Measurements from ENCODE around the gene SNX33.

Gene SNX33

GRCh38 chr15:75672646-75673425 is 25.1 kb downstream of the SNX33 start:
- H3K9me3 ChIP-seq (ENCODE audit: insufficient read depth, low read depth, low read length): no peaks in the 10 kb centered on the region
- no peak overlapping the region for H2AFZ ChIP-seq (ENCODE audit: low read length)
- H3K4me2 ChIP-seq (ENCODE audit: low read depth, low read length, poor library complexity, severe bottlenecking): no peak overlapping the region
- H3K27me3 ChIP-seq (ENCODE audit: insufficient read depth, low read length, poor library complexity, severe bottlenecking): no peaks in the 10 kb centered on the region
- H3K4me3 ChIP-seq (ENCODE audit: low read length, poor library complexity, severe bottlenecking): no peak overlapping the region
- no peaks in the 10 kb centered on the region for H3K36me3 ChIP-seq (ENCODE audit: insufficient read depth, low read length)
- no peaks in the 10 kb centered on the region for H4K20me1 ChIP-seq (ENCODE audit: insufficient read depth, low read length, poor library complexity, severe bottlenecking)
- H3K4me1 ChIP-seq (ENCODE audit: insufficient read depth, low read length, poor library complexity, severe bottlenecking): no peaks in the 10 kb centered on the region
- H3K9me2 ChIP-seq (replicated peaks; ENCODE audit: low read depth, low read length): no peaks in the 10 kb centered on the region
- no peak overlapping the region for H3K9ac ChIP-seq (ENCODE audit: low read depth, low read length, poor library complexity, severe bottlenecking)
- TF ChIP-seq CTCF (conservative IDR thresholded peaks at IDR 0.05; ENCODE audit: low read length) (no peak), EZH2phosphoT487 (IDR thresholded peaks at IDR 0.05; ENCODE audit: borderline replicate concordance) (no peak)
- no peaks in the 10 kb centered on the region for H3F3A ChIP-seq (ENCODE audit: low read depth)
- no peaks in the 10 kb centered on the region for H3K79me2 ChIP-seq (ENCODE audit: insufficient read depth, low read length)

- Histone ChIP-seq H3K9me2 (replicated peaks; ENCODE audit: low read depth, low read length) (no peaks in the 10 kb centered on the region), H3K36me3 (ENCODE audit: insufficient read depth, low read length) (no peaks in the 10 kb centered on the region), H3K4me2 (ENCODE audit: low read depth, low read length, poor library complexity, severe bottlenecking) (no peak overlapping the region), H3K9ac (ENCODE audit: low read depth, low read length, poor library complexity, severe bottlenecking) (no peak overlapping the region), H3K4me1 (ENCODE audit: insufficient read depth, low read length, poor library complexity, severe bottlenecking) (no peaks in the 10 kb centered on the region), H3K4me3 (ENCODE audit: low read length, poor library complexity, severe bottlenecking) (no peak overlapping the region), H2AFZ (ENCODE audit: low read length) (no peak overlapping the region), H3F3A (ENCODE audit: low read depth) (no peaks in the 10 kb centered on the region), H3K79me2 (ENCODE audit: insufficient read depth, low read length) (no peaks in the 10 kb centered on the region), H3K9me3 (ENCODE audit: insufficient read depth, low read depth, low read length) (no peaks in the 10 kb centered on the region), H4K20me1 (ENCODE audit: insufficient read depth, low read length, poor library complexity, severe bottlenecking) (no peaks in the 10 kb centered on the region), H3K27me3 (ENCODE audit: insufficient read depth, low read length, poor library complexity, severe bottlenecking) (no peaks in the 10 kb centered on the region)
- TF ChIP-seq CTCF (conservative IDR thresholded peaks at IDR 0.05; ENCODE audit: low read length) (no peak), EZH2phosphoT487 (IDR thresholded peaks at IDR 0.05; ENCODE audit: borderline replicate concordance) (no peak)
Measured at GRCh38 chr15:75673426-75674235, 25.9 kb downstream of the SNX33 start.

GRCh38 chr15:75674366-75674765 is 26.7 kb downstream of the SNX33 start:
- Histone ChIP-seq H2AFZ (ENCODE audit: low read length) (no peak overlapping the region), H3K4me2 (ENCODE audit: low read depth, low read length, poor library complexity, severe bottlenecking) (no peak overlapping the region), H3K4me1 (ENCODE audit: insufficient read depth, low read length, poor library complexity, severe bottlenecking) (no peaks in the 10 kb centered on the region), H3K9ac (ENCODE audit: low read depth, low read length, poor library complexity, severe bottlenecking) (no peak overlapping the region), H3K9me2 (replicated peaks; ENCODE audit: low read depth, low read length) (no peaks in the 10 kb centered on the region), H3K9me3 (ENCODE audit: insufficient read depth, low read depth, low read length) (no peaks in the 10 kb centered on the region), H3K27me3 (ENCODE audit: insufficient read depth, low read length, poor library complexity, severe bottlenecking) (no peaks in the 10 kb centered on the region), H3K4me3 (ENCODE audit: low read length, poor library complexity, severe bottlenecking) (no peak overlapping the region), H3K79me2 (ENCODE audit: insufficient read depth, low read length) (no peaks in the 10 kb centered on the region), H4K20me1 (ENCODE audit: insufficient read depth, low read length, poor library complexity, severe bottlenecking) (no peaks in the 10 kb centered on the region), H3F3A (ENCODE audit: low read depth) (no peaks in the 10 kb centered on the region), H3K36me3 (ENCODE audit: insufficient read depth, low read length) (no peaks in the 10 kb centered on the region)
- TF ChIP-seq EZH2phosphoT487 (IDR thresholded peaks at IDR 0.05; ENCODE audit: borderline replicate concordance) (no peak), CTCF (conservative IDR thresholded peaks at IDR 0.05; ENCODE audit: low read length) (no peak)

Measured in Loucy (cell line).